Measurements from ENCODE around the gene CTNND2.

CTNND2 gene

DNA sequence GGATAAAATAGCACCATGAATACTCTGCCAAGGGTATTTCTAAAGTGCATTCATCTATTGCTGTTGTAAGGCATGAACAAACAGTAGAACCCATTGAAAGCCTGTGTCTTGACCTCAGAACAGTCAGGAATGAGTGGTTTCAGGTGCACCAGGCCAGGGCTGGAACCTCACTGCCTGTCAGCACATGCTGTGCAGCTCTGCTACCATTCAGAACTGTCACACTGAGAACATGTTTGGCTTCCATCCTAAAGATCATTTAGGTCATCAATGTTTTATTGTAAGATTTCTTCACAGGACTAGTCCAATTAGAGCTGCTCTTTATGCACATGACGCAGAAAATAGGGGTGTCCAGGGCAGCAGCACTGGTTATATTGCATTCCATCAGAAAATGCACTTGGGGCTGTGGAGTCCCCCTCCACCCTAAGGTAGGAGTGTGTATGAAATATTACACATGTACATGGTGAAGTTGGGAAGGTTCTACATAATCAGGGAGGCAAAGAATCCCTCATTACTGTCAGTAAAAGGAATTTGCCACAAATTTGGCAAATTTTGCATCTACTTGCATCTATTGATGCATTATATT is 408.0 kb downstream of the CTNND2 start:
- TF ChIP-seq CTCF (IDR thresholded peaks at IDR 0.05; ENCODE audit: low read depth, low read length): no peak
- DNase-seq: no peak
- Histone ChIP-seq H3K9me3 (no peaks in the 10 kb centered on the region), H3K27me3 (no peaks in the 10 kb centered on the region), H3K4me1 (no peaks in the 10 kb centered on the region), H3K36me3 (no peaks in the 10 kb centered on the region), H3K4me3 (ENCODE audit: low read depth, low read length) (no peak overlapping the region)

GRCh38 chr5:11494340-11494739 is 409.9 kb downstream of the CTNND2 start:
- H3K36me3 ChIP-seq: no peaks in the 10 kb centered on the region
- no peaks in the 10 kb centered on the region for H3K4me1 ChIP-seq
- H3K27me3 ChIP-seq: no peaks in the 10 kb centered on the region
- no peak for DNase-seq
- no peak overlapping the region for H3K4me3 ChIP-seq (ENCODE audit: low read depth, low read length)
- TF ChIP-seq CTCF (IDR thresholded peaks at IDR 0.05; ENCODE audit: low read depth, low read length): no peak
- H3K9me3 ChIP-seq: no peaks in the 10 kb centered on the region

- Histone ChIP-seq H3K27me3 (no peaks in the 10 kb centered on the region), H3K4me3 (ENCODE audit: low read depth, low read length) (no peak overlapping the region), H3K9me3 (no peaks in the 10 kb centered on the region), H3K36me3 (no peaks in the 10 kb centered on the region), H3K4me1 (no peaks in the 10 kb centered on the region)
- no peak for DNase-seq
- no peak for TF ChIP-seq CTCF (IDR thresholded peaks at IDR 0.05; ENCODE audit: low read depth, low read length)
Observed at GRCh38 chr5:11491404-11492075, 412.7 kb downstream of the CTNND2 start.

DNA sequence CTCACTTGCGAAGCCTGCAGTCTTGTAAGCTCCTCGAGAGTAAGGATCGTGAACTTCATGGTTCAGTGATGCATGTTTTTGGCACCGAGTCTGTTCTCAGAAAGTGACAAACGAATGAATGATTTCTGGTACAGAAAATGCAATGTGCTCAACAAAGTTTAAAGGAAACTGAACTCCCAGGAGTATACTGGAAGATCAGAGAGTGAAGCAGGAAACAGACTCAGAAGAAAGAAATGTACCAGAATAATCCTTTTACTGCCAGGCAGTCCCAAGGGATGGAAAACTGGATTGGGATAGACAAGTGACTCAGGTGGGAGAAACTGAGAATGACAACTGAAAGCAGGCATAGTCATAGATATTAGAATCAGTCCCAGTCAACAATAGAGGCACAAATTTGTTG is 420.6 kb downstream of the CTNND2 start:
- H3K4me3 ChIP-seq (ENCODE audit: low read depth, low read length): no peak overlapping the region
- no peak for TF ChIP-seq CTCF (IDR thresholded peaks at IDR 0.05; ENCODE audit: low read depth, low read length)
- no peak for DNase-seq
- H3K4me1 ChIP-seq: no peaks in the 10 kb centered on the region
- no peaks in the 10 kb centered on the region for H3K36me3 ChIP-seq
- no peaks in the 10 kb centered on the region for H3K9me3 ChIP-seq
- no peaks in the 10 kb centered on the region for H3K27me3 ChIP-seq

GRCh38 chr5:11482011-11482410 is 422.2 kb downstream of the CTNND2 start:
- Histone ChIP-seq H3K4me3 (ENCODE audit: low read depth, low read length) (no peak overlapping the region), H3K4me1 (no peaks in the 10 kb centered on the region), H3K27me3 (no peaks in the 10 kb centered on the region), H3K36me3 (no peaks in the 10 kb centered on the region), H3K9me3 (no peaks in the 10 kb centered on the region)
- DNase-seq: no peak
- TF ChIP-seq CTCF (IDR thresholded peaks at IDR 0.05; ENCODE audit: low read depth, low read length): no peak

- Histone ChIP-seq H3K9me3 (no peaks in the 10 kb centered on the region), H3K4me3 (ENCODE audit: low read depth, low read length) (no peak overlapping the region), H3K27me3 (no peaks in the 10 kb centered on the region), H3K36me3 (no peaks in the 10 kb centered on the region), H3K4me1 (no peaks in the 10 kb centered on the region)
- DNase-seq: no peak
- no peak for TF ChIP-seq CTCF (IDR thresholded peaks at IDR 0.05; ENCODE audit: low read depth, low read length)
Observed at GRCh38 chr5:11477786-11478185, 426.5 kb downstream of the CTNND2 start.
